Skeletal muscle tissue (tissue), 4 donors: ENCODE measurements around the gene CAPZA2. TPM values are rescaled to one million over a fixed set of nuclear protein-coding genes. Genes with fewer than 3 reads are reported as not detected.

ENCODE experiments used
- H3K27ac ChIP-seq: one replicate; pipeline ENCODE4 v1.7.0; 2013; ENCODE audit warnings: mild to moderate bottlenecking, low read depth, low read length, inconsistent platforms
- H3K27me3 ChIP-seq, 3 donors: one replicate each; pipeline ENCODE4 v1.7.0; 2013; ENCODE audit warnings: low read length in 3 of 3; ENCODE audit not compliant: control insufficient read depth in 3 of 3, insufficient read depth in 3 of 3
- H3K36me3 ChIP-seq, 3 donors: one replicate each; pipeline ENCODE4 v1.7.0; 2013; ENCODE audit warnings: low read length in 3 of 3; ENCODE audit not compliant: control insufficient read depth in 3 of 3, insufficient read depth in 3 of 3
- H3K4me1 ChIP-seq, 3 donors: one replicate each; pipeline ENCODE4 v1.7.0; 2013; ENCODE audit warnings: low read length in 3 of 3, mild to moderate bottlenecking in 3 of 3; ENCODE audit not compliant: control insufficient read depth in 3 of 3, insufficient read depth in 3 of 3
- H3K4me3 ChIP-seq, 3 donors: one replicate each; pipeline ENCODE4 v1.7.0; 2013; ENCODE audit warnings: low read length in 3 of 3
- H3K9ac ChIP-seq, 3 donors: one replicate each; pipeline ENCODE4 v1.7.0; 2013; ENCODE audit warnings: low read length in 3 of 3, mild to moderate bottlenecking in 3 of 3, moderate library complexity in 2 of 3, low read depth in 1 of 3
- H3K9me3 ChIP-seq, 3 donors: one replicate each; pipeline ENCODE4 v1.7.0; 2013; ENCODE audit warnings: low read length in 3 of 3; ENCODE audit not compliant: control insufficient read depth in 3 of 3
- total RNA-seq: library from RNA; depleted of rRNA; stranded (reverse); fragments of >200 nt; gene quantifications from one replicate; pipeline ENCODE4 v1.2.3, GENCODE V29; 2014
- donor health status: Osteomylitis.

CAPZA2 gene
- total RNA-seq, 1 donor from 2014 or later, result 72.5 TPM

DNA sequence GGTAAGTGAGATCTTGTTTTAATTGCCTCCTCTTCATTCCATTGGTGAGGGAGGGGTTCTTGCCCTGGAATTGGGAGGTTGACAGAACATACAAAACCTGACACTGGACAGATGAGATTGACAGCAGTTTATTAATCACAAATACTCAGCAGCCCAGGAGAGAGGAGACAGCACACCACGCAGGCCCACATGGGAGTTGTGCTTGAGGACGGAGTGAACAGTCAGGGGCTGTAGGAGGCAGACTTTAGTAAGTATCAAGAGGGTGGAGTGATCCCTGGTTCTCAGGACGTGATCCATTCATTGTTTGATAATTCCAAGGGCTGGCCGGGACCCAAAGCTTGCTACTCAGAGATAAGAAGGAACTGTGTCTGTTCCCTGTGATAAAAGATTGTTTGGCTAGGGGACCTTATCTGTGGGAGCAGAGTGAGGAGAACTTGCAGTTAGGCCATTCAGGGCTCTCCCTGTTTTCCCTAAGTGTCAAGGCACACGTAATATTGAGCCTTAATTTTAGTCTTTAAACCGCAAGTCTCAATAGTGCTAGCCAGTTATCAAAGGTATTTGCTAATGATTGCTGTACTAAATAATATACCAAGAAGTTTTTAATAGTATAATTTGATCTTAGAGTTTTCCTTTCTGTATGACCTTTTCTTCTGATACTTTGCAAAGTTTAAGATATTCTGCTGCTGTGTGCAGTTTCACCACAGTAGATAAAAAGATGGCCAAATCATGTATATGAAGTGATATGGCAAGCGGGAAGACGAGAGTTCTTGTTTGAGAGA, 14.5 kb downstream of the CAPZA2 start:
- Histone ChIP-seq H3K27ac (peak overlapping the region; percentile 3), H3K36me3 (no peaks in the 10 kb centered on the region), H3K9me3 (no peaks in the 10 kb centered on the region), H3K27me3 (no peaks in the 10 kb centered on the region), H3K4me3 (peak overlapping the region in 2 of 3 donors; percentile 0 to 35), H3K4me1 (peaks cover 27 to 31% (median 28%) of the 10 kb centered on the region in 3 donors), H3K9ac (no peak overlapping the region)

DNA sequence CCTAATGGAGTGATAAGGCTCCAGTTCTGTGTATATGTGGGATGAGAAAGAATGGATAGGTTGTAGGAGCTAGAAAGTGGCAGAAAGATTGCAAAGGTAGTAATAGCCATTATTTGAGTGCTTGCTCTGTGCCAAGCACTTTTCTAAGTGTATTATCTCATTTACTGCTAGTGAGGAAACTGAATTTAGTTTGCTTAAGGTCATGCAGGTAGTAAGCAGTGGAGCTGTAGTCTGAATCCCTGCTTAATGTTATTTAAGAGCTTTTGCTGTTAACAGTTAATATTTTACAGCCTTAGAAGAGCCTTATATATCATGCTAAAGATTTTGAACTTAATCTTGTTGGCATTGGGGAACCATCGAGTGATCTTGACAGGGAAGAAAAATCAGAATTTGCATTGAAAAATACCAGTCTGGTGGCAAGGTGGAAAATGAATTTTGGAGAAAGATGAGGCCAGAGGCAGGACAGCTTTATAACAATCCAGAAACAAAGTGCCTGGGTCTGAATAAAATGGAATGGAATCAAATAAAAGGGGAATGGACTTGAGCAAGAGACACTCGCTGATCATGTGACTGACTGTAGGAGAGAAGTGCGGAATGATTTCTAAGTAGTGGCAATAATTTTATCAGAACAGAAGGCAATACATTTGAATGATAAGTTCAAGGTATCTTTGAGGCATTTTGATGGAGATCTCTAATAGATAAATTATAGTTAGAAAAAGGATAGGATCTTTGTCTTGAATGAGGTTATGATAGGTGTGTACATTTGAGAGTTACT, 15.2 kb downstream of the CAPZA2 start:
- H3K9me3 ChIP-seq, result no peaks in the 10 kb centered on the region
- no peak overlapping the region for H3K27ac ChIP-seq
- no peak overlapping the region for H3K9ac ChIP-seq
- H3K4me3 ChIP-seq, result peak overlapping the region in 1 of 3 donors; percentile 23
- H3K4me1 ChIP-seq, result peaks cover 27 to 31% (median 28%) of the 10 kb centered on the region in 3 donors
- no peaks in the 10 kb centered on the region for H3K27me3 ChIP-seq
- no peaks in the 10 kb centered on the region for H3K36me3 ChIP-seq

DNA sequence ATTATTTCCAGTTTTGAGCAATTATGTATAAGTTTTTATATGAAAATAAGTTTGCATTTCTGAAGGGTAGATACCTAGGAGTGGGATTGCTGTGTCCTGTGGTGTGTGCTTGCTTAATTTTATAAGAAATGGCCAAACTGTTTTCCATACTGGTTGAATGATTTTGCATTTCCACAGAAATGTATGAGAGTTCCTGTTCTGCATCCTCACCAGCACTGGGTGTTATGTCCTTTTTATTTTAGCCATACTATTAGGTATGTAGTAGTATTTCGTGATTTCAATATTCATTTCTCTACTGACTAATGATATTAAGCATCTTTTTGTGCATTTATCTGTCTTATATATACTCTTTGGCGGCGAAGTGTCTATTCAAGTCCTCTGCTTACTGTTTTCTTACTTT, 22.3 kb downstream of the CAPZA2 start:
- H3K4me1 ChIP-seq, result peaks cover 0 to 3% (median 0%) of the 10 kb centered on the region in 3 donors
- no peak overlapping the region for H3K4me3 ChIP-seq
- H3K9me3 ChIP-seq, result peaks cover 0 to 4% (median 0%) of the 10 kb centered on the region in 3 donors
- H3K27ac ChIP-seq, result no peak overlapping the region
- no peak overlapping the region for H3K9ac ChIP-seq
- no peaks in the 10 kb centered on the region for H3K27me3 ChIP-seq
- peaks cover 0 to 2% (median 0%) of the 10 kb centered on the region in 3 donors for H3K36me3 ChIP-seq

DNA sequence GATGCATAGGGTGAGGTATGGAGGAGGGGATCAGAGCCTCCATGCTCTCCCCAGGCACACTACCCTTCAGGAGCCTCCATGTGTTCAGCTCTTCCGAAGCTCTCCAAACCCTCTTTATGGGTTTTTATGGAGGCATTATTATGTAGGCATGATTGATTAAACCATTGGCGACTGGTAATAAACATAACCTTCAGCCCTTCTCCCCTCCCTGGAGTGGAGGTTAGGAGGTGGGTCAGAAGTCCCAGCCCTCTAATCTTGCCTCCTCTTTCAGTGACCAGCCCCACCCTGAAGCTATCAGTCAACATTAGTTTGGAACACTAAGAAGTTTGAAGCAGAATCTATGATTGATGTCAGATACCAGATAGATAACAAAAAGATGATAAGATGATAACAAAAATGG, 23.3 kb downstream of the CAPZA2 start:
- H3K4me3 ChIP-seq, result no peak overlapping the region
- peaks cover 0 to 3% (median 0%) of the 10 kb centered on the region in 3 donors for H3K4me1 ChIP-seq
- H3K27me3 ChIP-seq, result no peaks in the 10 kb centered on the region
- H3K27ac ChIP-seq, result no peak overlapping the region
- H3K9ac ChIP-seq, result no peak overlapping the region
- H3K36me3 ChIP-seq, result peaks cover 0 to 2% (median 0%) of the 10 kb centered on the region in 3 donors
- peaks cover 0 to 4% (median 0%) of the 10 kb centered on the region in 3 donors for H3K9me3 ChIP-seq

DNA sequence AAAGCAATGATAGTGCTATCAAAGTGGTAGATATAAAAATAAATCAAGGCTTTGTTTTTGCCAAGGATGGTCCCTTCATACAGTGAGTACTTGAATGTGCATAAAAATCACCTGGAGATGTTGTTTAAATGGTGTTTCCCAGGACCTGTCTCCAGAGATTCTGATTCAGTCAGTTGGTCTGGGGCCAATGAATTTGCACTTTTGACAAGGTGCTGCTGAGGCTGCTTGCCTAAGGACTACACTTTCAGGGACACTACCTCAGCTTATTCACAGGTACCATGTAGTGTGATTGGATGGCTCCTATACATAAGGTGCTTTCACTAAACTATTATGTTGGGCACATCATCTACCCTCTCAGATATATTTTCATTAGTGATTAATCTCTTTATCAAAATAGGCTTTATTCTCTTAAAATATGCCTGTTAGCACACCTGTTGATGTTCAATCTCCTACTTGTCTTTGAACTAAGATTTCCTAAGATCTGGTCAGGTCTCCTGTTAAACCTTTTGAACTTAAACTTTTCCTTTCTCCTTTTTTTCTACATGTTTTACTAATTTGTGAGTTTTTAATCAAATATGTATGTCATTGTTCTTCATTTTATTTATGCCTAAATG, 24.3 kb downstream of the CAPZA2 start:
- no peak overlapping the region for H3K9ac ChIP-seq
- H3K4me1 ChIP-seq, result peaks cover 0 to 3% (median 0%) of the 10 kb centered on the region in 3 donors
- peaks cover 0 to 4% (median 0%) of the 10 kb centered on the region in 3 donors for H3K9me3 ChIP-seq
- peaks cover 0 to 2% (median 0%) of the 10 kb centered on the region in 3 donors for H3K36me3 ChIP-seq
- no peaks in the 10 kb centered on the region for H3K27me3 ChIP-seq
- no peak overlapping the region for H3K27ac ChIP-seq
- no peak overlapping the region for H3K4me3 ChIP-seq

DNA sequence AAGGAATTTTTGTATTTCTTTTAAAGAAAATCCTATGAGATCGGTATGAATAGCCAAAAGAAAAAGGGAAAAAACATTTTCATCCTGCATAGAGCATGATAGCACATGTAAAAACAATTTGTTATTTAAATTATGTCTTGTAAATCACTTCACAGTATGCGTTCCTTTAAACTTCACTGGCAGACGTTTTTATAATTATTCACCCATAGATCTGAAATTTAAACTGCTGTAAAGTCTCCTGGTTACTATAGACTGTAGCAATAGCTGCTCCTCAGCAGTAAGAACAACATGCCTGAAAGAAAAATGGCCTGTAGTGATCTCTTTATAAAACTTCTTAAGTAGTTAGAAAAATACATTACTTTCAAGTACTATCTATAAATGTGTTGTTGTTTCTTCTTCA, 26.5 kb downstream of the CAPZA2 start:
- H3K27me3 ChIP-seq, result no peaks in the 10 kb centered on the region
- H3K36me3 ChIP-seq, result peaks cover 0 to 7% (median 0%) of the 10 kb centered on the region in 3 donors
- H3K9me3 ChIP-seq, result peaks cover 0 to 4% (median 0%) of the 10 kb centered on the region in 3 donors
- H3K4me1 ChIP-seq, result peaks cover 0 to 3% (median 0%) of the 10 kb centered on the region in 3 donors
- no peak overlapping the region for H3K27ac ChIP-seq
- H3K4me3 ChIP-seq, result no peak overlapping the region
- no peak overlapping the region for H3K9ac ChIP-seq

DNA sequence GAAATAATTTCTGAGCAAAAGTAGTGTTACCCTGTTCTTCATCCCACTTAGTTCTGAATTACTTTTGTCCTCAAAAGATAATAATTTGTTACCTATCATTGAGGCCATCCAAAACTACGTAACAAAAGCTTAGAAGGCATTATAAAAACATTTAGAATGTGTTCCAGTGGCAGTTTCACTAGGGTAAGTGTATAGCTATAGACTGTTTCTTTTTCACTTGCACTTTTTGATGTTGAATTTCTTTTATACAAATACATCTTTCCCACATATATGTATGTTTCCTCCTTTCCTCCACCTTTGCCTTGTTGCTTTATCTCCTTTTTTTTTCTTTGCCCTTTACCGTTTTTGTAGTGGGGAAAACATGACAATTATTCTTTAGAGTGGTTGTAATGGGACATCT, 33.5 kb downstream of the CAPZA2 start:
- no peaks in the 10 kb centered on the region for H3K4me1 ChIP-seq
- H3K27me3 ChIP-seq, result no peaks in the 10 kb centered on the region
- no peaks in the 10 kb centered on the region for H3K9me3 ChIP-seq
- H3K9ac ChIP-seq, result no peak overlapping the region
- H3K36me3 ChIP-seq, result peaks cover 0 to 12% (median 6%) of the 10 kb centered on the region in 3 donors
- H3K27ac ChIP-seq, result no peak overlapping the region
- H3K4me3 ChIP-seq, result no peak overlapping the region

DNA sequence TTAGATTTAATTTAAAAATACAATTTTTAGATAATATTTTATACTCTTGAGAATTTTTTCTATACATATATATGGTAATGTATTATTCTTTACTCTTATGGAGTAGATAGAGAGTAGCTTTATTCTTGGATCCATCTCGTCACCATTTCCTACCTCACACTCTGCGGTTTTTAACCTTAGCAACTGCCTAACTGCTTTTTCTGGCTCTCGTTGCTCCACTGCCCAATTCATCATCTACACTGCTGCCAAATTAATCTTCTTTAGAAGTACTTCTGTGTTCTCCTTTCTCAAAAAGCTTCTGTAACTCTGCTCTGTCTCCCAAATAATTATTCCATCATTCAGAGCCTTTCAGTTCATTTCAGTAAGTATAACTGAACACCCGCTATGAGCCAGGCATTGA, 35.3 kb downstream of the CAPZA2 start:
- H3K9me3 ChIP-seq, result no peaks in the 10 kb centered on the region
- H3K4me1 ChIP-seq, result no peaks in the 10 kb centered on the region
- no peak overlapping the region for H3K4me3 ChIP-seq
- no peaks in the 10 kb centered on the region for H3K27me3 ChIP-seq
- peaks cover 0 to 18% (median 9%) of the 10 kb centered on the region in 3 donors for H3K36me3 ChIP-seq
- no peak overlapping the region for H3K27ac ChIP-seq
- no peak overlapping the region for H3K9ac ChIP-seq

DNA sequence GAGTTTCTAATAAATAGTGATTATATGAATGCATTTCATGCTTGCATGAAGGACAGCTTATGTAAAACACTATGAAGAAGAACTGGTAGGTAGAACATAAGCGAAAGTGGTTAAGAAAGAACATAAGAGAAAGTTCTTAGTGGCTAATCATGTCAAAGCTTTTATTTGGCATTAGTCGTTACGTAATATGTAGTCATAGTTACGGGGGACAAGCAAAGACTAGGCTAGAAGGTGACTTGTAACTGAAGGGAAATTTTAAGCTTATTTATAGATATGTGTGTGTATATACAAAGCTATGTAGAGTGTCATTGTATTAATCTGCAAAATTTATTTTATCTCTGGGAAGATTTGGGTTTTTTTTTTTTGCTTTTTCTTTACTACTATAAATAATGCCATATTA, 36.9 kb downstream of the CAPZA2 start:
- H3K36me3 ChIP-seq, result peaks cover 3 to 21% (median 9%) of the 10 kb centered on the region in 3 donors
- H3K9ac ChIP-seq, result no peak overlapping the region
- no peaks in the 10 kb centered on the region for H3K27me3 ChIP-seq
- H3K9me3 ChIP-seq, result no peaks in the 10 kb centered on the region
- H3K4me3 ChIP-seq, result no peak overlapping the region
- H3K27ac ChIP-seq, result no peak overlapping the region
- no peaks in the 10 kb centered on the region for H3K4me1 ChIP-seq
